GM13977 (cell line): Measurements from ENCODE around the gene DLG3.
"Not testable (repeated sequence)": the region's sequence is repeated elsewhere in the genome, so short reads cannot be mapped to it uniquely, and the experiment has no call there.

Experiments used
- DNase-seq: peaks from one replicate; pipeline ENCODE4 v3.0.0; 2012; ENCODE audit warnings: low spot score
- CTCF ChIP-seq: IDR thresholded peaks from 2 replicates; pipeline ENCODE4 v1.5.1; 2012; ENCODE audit warnings: mild to moderate bottlenecking, control low read depth; ENCODE audit not compliant: insufficient read depth; ENCODE audit errors: extremely low read depth, missing control alignments
- in situ Hi-C: fragments of 300-500 bp; cut with MboI; formaldehyde crosslinking; loops from one replicate; pipeline ENCODE4 v1.12.0; 2022; ENCODE audit warnings: low sequenced_read_pairs, low pct_unique_long_range_greater_than_20kb, mixed read lengths, inconsistent platforms; ENCODE audit not compliant: unreplicated experiment

Gene DLG3

GRCh38 chrX:70508296-70508911 lies 63.8 kb downstream of the DLG3 start:
- TF ChIP-seq CTCF = no peak
- in situ Hi-C loops = no loop called here
- DNase-seq = no peak

- no peak for TF ChIP-seq CTCF
- in situ Hi-C loops = no loop called here
- DNase-seq = no peak
Observed at GRCh38 chrX:70509078-70509477, 64.4 kb downstream of the DLG3 start.

- in situ Hi-C loops, DNase-seq: not testable (repeated sequence)
Observed at GRCh38 chrX:70515270-70515669, 70.6 kb downstream of the DLG3 start.

- DNase-seq, in situ Hi-C loops: not testable (repeated sequence)
Observed at GRCh38 chrX:70515692-70516091, 71.1 kb downstream of the DLG3 start.

GRCh38 chrX:70525733-70526132 lies 81.1 kb downstream of the DLG3 start:
- DNase-seq = no peak
- in situ Hi-C loops = no loop called here
- no peak for TF ChIP-seq CTCF

GRCh38 chrX:70527053-70527452 lies 82.4 kb downstream of the DLG3 start:
- in situ Hi-C loops = no loop called here
- DNase-seq = no peak
- no peak for TF ChIP-seq CTCF

GRCh38 chrX:70527610-70528345 lies 83.1 kb downstream of the DLG3 start:
- in situ Hi-C loops = no loop called here
- no peak for DNase-seq
- TF ChIP-seq CTCF = no peak
